WTC11 (cell line): ENCODE measurements around the gene ZNF496. TPM values are rescaled to one million over a fixed set of nuclear protein-coding genes. Genes with fewer than 3 reads are reported as not detected.

Experiments
- ATAC-seq: fragments of 200-7000 bp; cut with Tn5 transposase; 2 replicates; pipeline ENCODE4 v1.10.0; 2021; ENCODE audit warnings: mild to moderate bottlenecking, moderate library complexity
- CTCF ChIA-PET: fragments of 300-600 bp; sonication (Branson Sonifier 250); formaldehyde crosslinking; loops from one replicate; lab custom pipeline; 2021; ENCODE audit warnings: antibody characterized with exemption; lab: Charles Lee
- POLR2A ChIA-PET: fragments of 350-600 bp; sonication (Branson Sonifier 250); formaldehyde crosslinking; loops from one replicate; lab custom pipeline; 2021; ENCODE audit warnings: antibody characterized with exemption; lab: Charles Lee
- DNase-seq: peaks from one replicate; pipeline ENCODE4 v3.0.0; 2021; ENCODE audit warnings: low spot score
- H3K27ac Mint-ChIP-seq: 2 replicates; pipeline ENCODE4 v1.8.0; 2021; ENCODE audit warnings: mixed read lengths
- H3K27me3 Mint-ChIP-seq: 2 replicates; pipeline ENCODE4 v1.8.0; 2021; ENCODE audit warnings: low read depth, mild to moderate bottlenecking, moderate library complexity, mixed read lengths
- H3K36me3 Mint-ChIP-seq: 2 replicates; pipeline ENCODE4 v1.8.0; 2021; ENCODE audit warnings: mixed read lengths
- H3K4me1 Mint-ChIP-seq: 2 replicates; pipeline ENCODE4 v1.8.0; 2022; ENCODE audit warnings: mixed read lengths
- H3K4me3 Mint-ChIP-seq: 2 replicates; pipeline ENCODE4 v1.8.0; 2021; ENCODE audit warnings: mild to moderate bottlenecking, moderate library complexity, mixed read lengths
- H3K9me3 Mint-ChIP-seq: 2 replicates; pipeline ENCODE4 v1.8.0; 2021; ENCODE audit warnings: mixed read lengths
- ATF1 ChIP-seq: sonication (generic); formaldehyde crosslinking; IDR thresholded peaks from 2 replicates; pipeline ENCODE4 v1.8.1; 2023; ENCODE audit warnings: mild to moderate bottlenecking, moderate library complexity, missing genetic modification reagents
- NFYB ChIP-seq: sonication (generic); formaldehyde crosslinking; conservative IDR thresholded peaks from 2 replicates; pipeline ENCODE4 v1.8.0; 2022; ENCODE audit warnings: low read depth, missing genetic modification reagents
- RORB ChIP-seq: fragments of 250-450 bp; sonication (Bioruptor Pico); IDR thresholded peaks from 2 replicates; pipeline ENCODE4 v1.9.0; 2021; ENCODE audit warnings: mild to moderate bottlenecking
- SMAD4 ChIP-seq: sonication (generic); formaldehyde crosslinking; IDR thresholded peaks from 2 replicates; pipeline ENCODE4 v1.8.0; 2022; ENCODE audit warnings: mild to moderate bottlenecking, missing genetic modification reagents
- TCF7 ChIP-seq: sonication (generic); formaldehyde crosslinking; IDR thresholded peaks from 2 replicates; pipeline ENCODE4 v1.8.0; 2022; ENCODE audit warnings: mild to moderate bottlenecking, low read depth, missing genetic modification reagents, moderate library complexity
- TP53 ChIP-seq: sonication (generic); formaldehyde crosslinking; IDR thresholded peaks from 2 replicates; pipeline ENCODE4 v1.8.1; 2023; ENCODE audit warnings: mild to moderate bottlenecking, missing genetic modification reagents
- ZNF232 ChIP-seq: sonication (generic); formaldehyde crosslinking; IDR thresholded peaks from 2 replicates; pipeline ENCODE4 v1.8.0; 2022; ENCODE audit warnings: mild to moderate bottlenecking, missing genetic modification reagents
- ZNF317 ChIP-seq: sonication (generic); formaldehyde crosslinking; IDR thresholded peaks from 2 replicates; pipeline ENCODE4 v1.8.1; 2023; ENCODE audit warnings: low read depth, mild to moderate bottlenecking, moderate library complexity, missing genetic modification reagents, borderline replicate concordance
- total RNA-seq: library from RNA; stranded (reverse); gene quantifications from 3 replicates; pipeline ENCODE4 v1.2.3, GENCODE V29; 2021
- TF ChIP-seq, protein P1 (sequence below): sonication (generic); formaldehyde crosslinking; IDR thresholded peaks from 2 replicates; pipeline ENCODE4 v1.8.1; 2022; ENCODE audit warnings: low read depth, missing genetic modification reagents, borderline replicate concordance
- TF ChIP-seq, protein P2 (sequence below): fragments of 250-450 bp; sonication (Bioruptor Pico); IDR thresholded peaks from 2 replicates; pipeline ENCODE4 v1.8.0; 2021; ENCODE audit warnings: mild to moderate bottlenecking
- TF ChIP-seq, protein P3 (sequence below): sonication (generic); formaldehyde crosslinking; IDR thresholded peaks from 2 replicates; pipeline ENCODE4 v1.8.0; 2023; ENCODE audit warnings: mild to moderate bottlenecking, missing genetic modification reagents
- TF ChIP-seq, protein P4 (sequence below): sonication (generic); formaldehyde crosslinking; conservative IDR thresholded peaks from 2 replicates; pipeline ENCODE4 v1.8.1; 2023; ENCODE audit warnings: mild to moderate bottlenecking, low read depth, missing genetic modification reagents, moderate library complexity
- TF ChIP-seq, protein P5 (sequence below): sonication (generic); formaldehyde crosslinking; IDR thresholded peaks from 2 replicates; pipeline ENCODE4 v1.8.0; 2022; ENCODE audit warnings: mild to moderate bottlenecking, missing genetic modification reagents
- TF ChIP-seq, protein P6 (sequence below): sonication (generic); formaldehyde crosslinking; IDR thresholded peaks from 2 replicates; pipeline ENCODE4 v1.8.1; 2023; ENCODE audit warnings: mild to moderate bottlenecking, missing genetic modification reagents, moderate library complexity
- TF ChIP-seq, protein P7 (sequence below): sonication (generic); formaldehyde crosslinking; IDR thresholded peaks from 2 replicates; pipeline ENCODE4 v1.8.0; 2023; ENCODE audit warnings: missing genetic modification reagents, mild to moderate bottlenecking, borderline replicate concordance
- TF ChIP-seq, protein P8 (sequence below): sonication (generic); formaldehyde crosslinking; IDR thresholded peaks from 2 replicates; pipeline ENCODE4 v1.8.1; 2023; ENCODE audit warnings: mild to moderate bottlenecking, moderate library complexity, missing genetic modification reagents

ZNF496 gene
- total RNA-seq, 1 experiment from 2014 or later = 88.3 TPM

DNA sequence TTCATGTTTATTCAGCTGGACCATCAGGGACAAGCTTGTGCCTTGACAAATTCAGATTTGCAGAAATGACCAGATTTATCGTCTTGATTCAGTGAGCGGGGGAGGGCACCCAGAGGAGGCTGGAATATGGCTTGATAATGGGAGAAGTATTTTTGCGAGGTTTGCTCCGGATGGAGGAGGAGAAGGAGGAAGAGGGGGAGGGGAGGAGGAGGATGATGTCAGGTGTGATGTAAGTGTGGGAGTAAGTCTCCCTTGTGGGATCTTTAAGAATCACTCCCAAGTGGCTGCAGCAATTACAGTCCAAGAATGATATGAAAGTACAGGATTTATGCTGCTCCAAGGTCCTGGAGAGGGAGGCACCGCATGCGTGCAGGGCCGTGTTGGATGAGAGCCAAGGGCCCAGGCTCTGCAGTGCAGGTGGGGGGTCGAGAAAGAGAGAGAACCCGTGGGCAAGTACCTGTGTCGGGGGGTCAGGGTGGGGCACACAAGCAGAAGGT, 5.6 kb upstream of the ZNF496 start (continued):
- TF ChIP-seq, protein P1, sequence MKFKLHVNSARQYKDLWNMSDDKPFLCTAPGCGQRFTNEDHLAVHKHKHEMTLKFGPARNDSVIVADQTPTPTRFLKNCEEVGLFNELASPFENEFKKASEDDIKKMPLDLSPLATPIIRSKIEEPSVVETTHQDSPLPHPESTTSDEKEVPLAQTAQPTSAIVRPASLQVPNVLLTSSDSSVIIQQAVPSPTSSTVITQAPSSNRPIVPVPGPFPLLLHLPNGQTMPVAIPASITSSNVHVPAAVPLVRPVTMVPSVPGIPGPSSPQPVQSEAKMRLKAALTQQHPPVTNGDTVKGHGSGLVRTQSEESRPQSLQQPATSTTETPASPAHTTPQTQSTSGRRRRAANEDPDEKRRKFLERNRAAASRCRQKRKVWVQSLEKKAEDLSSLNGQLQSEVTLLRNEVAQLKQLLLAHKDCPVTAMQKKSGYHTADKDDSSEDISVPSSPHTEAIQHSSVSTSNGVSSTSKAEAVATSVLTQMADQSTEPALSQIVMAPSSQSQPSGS = no peak
- TF ChIP-seq, protein P2, sequence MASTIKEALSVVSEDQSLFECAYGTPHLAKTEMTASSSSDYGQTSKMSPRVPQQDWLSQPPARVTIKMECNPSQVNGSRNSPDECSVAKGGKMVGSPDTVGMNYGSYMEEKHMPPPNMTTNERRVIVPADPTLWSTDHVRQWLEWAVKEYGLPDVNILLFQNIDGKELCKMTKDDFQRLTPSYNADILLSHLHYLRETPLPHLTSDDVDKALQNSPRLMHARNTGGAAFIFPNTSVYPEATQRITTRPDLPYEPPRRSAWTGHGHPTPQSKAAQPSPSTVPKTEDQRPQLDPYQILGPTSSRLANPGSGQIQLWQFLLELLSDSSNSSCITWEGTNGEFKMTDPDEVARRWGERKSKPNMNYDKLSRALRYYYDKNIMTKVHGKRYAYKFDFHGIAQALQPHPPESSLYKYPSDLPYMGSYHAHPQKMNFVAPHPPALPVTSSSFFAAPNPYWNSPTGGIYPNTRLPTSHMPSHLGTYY = no peak
- TF ChIP-seq, protein P3, sequence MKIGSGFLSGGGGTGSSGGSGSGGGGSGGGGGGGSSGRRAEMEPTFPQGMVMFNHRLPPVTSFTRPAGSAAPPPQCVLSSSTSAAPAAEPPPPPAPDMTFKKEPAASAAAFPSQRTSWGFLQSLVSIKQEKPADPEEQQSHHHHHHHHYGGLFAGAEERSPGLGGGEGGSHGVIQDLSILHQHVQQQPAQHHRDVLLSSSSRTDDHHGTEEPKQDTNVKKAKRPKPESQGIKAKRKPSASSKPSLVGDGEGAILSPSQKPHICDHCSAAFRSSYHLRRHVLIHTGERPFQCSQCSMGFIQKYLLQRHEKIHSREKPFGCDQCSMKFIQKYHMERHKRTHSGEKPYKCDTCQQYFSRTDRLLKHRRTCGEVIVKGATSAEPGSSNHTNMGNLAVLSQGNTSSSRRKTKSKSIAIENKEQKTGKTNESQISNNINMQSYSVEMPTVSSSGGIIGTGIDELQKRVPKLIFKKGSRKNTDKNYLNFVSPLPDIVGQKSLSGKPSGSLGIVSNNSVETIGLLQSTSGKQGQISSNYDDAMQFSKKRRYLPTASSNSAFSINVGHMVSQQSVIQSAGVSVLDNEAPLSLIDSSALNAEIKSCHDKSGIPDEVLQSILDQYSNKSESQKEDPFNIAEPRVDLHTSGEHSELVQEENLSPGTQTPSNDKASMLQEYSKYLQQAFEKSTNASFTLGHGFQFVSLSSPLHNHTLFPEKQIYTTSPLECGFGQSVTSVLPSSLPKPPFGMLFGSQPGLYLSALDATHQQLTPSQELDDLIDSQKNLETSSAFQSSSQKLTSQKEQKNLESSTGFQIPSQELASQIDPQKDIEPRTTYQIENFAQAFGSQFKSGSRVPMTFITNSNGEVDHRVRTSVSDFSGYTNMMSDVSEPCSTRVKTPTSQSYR (CRISPR knock-in tag) = no peak
- TF ChIP-seq RORB (CRISPR knock-in tag) (no peak), ZNF232 (CRISPR knock-in tag) (no peak), ATF1 (CRISPR knock-in tag) (no peak)
- TF ChIP-seq, protein P4, sequence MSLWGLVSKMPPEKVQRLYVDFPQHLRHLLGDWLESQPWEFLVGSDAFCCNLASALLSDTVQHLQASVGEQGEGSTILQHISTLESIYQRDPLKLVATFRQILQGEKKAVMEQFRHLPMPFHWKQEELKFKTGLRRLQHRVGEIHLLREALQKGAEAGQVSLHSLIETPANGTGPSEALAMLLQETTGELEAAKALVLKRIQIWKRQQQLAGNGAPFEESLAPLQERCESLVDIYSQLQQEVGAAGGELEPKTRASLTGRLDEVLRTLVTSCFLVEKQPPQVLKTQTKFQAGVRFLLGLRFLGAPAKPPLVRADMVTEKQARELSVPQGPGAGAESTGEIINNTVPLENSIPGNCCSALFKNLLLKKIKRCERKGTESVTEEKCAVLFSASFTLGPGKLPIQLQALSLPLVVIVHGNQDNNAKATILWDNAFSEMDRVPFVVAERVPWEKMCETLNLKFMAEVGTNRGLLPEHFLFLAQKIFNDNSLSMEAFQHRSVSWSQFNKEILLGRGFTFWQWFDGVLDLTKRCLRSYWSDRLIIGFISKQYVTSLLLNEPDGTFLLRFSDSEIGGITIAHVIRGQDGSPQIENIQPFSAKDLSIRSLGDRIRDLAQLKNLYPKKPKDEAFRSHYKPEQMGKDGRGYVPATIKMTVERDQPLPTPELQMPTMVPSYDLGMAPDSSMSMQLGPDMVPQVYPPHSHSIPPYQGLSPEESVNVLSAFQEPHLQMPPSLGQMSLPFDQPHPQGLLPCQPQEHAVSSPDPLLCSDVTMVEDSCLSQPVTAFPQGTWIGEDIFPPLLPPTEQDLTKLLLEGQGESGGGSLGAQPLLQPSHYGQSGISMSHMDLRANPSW (CRISPR knock-in tag) = no peak
- TF ChIP-seq, protein P5, sequence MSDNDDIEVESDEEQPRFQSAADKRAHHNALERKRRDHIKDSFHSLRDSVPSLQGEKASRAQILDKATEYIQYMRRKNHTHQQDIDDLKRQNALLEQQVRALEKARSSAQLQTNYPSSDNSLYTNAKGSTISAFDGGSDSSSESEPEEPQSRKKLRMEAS (CRISPR knock-in tag) = no peak
- TF ChIP-seq, protein P6, sequence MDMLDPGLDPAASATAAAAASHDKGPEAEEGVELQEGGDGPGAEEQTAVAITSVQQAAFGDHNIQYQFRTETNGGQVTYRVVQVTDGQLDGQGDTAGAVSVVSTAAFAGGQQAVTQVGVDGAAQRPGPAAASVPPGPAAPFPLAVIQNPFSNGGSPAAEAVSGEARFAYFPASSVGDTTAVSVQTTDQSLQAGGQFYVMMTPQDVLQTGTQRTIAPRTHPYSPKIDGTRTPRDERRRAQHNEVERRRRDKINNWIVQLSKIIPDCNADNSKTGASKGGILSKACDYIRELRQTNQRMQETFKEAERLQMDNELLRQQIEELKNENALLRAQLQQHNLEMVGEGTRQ (CRISPR knock-in tag) = no peak

DNA sequence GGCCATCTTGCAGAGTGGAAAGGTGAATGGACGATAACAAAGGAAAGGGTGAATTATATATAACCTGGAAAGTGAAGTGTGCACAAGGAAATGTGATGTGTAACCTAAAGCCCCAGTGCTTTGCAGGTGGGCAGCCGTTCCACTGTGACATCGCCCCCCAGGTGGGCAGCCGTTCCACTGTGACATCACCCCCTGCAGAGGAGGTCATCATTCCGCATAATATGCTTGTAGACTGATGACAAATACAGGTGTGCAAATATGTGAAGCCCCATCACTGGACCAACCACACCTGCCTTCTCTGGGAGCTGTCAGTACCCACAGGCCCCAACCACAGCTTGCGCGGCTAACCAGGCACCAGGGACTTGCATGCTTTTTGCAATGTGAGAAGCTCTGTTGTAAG, 4.7 kb upstream of the ZNF496 start:
- CTCF ChIA-PET = interaction anchor here (2.5 kb wide), 1 partner anchor 36 kb away, joined by 13 read pairs; no protein-coding TSS in a partner anchor
- Mint-ChIP-seq H3K27me3 (no peaks in the 10 kb centered on the region), H3K27ac (no peak overlapping the region), H3K36me3 (peaks cover 41% of the 10 kb centered on the region), H3K4me3 (peak overlapping the region; percentile 83), H3K4me1 (peaks cover 56% of the 10 kb centered on the region), H3K9me3 (no peaks in the 10 kb centered on the region)
- DNase-seq = no peak
- no peak for ATAC-seq
- POLR2A ChIA-PET = interaction anchor here (1.2 kb wide), 1 partner anchor 11 kb away, joined by 3 read pairs; no protein-coding TSS in a partner anchor
- TF ChIP-seq, protein P7, sequence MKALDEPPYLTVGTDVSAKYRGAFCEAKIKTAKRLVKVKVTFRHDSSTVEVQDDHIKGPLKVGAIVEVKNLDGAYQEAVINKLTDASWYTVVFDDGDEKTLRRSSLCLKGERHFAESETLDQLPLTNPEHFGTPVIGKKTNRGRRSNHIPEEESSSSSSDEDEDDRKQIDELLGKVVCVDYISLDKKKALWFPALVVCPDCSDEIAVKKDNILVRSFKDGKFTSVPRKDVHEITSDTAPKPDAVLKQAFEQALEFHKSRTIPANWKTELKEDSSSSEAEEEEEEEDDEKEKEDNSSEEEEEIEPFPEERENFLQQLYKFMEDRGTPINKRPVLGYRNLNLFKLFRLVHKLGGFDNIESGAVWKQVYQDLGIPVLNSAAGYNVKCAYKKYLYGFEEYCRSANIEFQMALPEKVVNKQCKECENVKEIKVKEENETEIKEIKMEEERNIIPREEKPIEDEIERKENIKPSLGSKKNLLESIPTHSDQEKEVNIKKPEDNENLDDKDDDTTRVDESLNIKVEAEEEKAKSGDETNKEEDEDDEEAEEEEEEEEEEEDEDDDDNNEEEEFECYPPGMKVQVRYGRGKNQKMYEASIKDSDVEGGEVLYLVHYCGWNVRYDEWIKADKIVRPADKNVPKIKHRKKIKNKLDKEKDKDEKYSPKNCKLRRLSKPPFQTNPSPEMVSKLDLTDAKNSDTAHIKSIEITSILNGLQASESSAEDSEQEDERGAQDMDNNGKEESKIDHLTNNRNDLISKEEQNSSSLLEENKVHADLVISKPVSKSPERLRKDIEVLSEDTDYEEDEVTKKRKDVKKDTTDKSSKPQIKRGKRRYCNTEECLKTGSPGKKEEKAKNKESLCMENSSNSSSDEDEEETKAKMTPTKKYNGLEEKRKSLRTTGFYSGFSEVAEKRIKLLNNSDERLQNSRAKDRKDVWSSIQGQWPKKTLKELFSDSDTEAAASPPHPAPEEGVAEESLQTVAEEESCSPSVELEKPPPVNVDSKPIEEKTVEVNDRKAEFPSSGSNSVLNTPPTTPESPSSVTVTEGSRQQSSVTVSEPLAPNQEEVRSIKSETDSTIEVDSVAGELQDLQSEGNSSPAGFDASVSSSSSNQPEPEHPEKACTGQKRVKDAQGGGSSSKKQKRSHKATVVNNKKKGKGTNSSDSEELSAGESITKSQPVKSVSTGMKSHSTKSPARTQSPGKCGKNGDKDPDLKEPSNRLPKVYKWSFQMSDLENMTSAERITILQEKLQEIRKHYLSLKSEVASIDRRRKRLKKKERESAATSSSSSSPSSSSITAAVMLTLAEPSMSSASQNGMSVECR (CRISPR knock-in tag) = no peak
- TF ChIP-seq NFYB (CRISPR knock-in tag) (no peak), TCF7 (CRISPR knock-in tag) (no peak), SMAD4 (CRISPR knock-in tag) (no peak), TP53 (CRISPR knock-in tag) (no peak), ZNF317 (CRISPR knock-in tag) (no peak)
- TF ChIP-seq, protein P5 (CRISPR knock-in tag) = no peak
- TF ChIP-seq, protein P8, sequence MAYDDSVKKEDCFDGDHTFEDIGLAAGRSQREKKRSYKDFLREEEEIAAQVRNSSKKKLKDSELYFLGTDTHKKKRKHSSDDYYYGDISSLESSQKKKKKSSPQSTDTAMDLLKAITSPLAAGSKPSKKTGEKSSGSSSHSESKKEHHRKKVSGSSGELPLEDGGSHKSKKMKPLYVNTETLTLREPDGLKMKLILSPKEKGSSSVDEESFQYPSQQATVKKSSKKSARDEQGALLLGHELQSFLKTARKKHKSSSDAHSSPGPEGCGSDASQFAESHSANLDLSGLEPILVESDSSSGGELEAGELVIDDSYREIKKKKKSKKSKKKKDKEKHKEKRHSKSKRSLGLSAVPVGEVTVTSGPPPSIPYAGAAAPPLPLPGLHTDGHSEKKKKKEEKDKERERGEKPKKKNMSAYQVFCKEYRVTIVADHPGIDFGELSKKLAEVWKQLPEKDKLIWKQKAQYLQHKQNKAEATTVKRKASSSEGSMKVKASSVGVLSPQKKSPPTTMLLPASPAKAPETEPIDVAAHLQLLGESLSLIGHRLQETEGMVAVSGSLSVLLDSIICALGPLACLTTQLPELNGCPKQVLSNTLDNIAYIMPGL = no peak
